OCI-LY1 (cell line): ENCODE measurements around the gene AATK.

Source experiments
- H2AFZ ChIP-seq: fragments of 200-600 bp; sonication (generic), shearing (Covaris generic); 2 replicates; pipeline ENCODE4 v1.6.0; 2014; ENCODE audit warnings: antibody characterized with exemption, mild to moderate bottlenecking, low read length
- H3F3A ChIP-seq: fragments of 200-600 bp; sonication (generic), shearing (Covaris generic); 2 replicates; pipeline ENCODE4 v1.6.0; 2014; ENCODE audit warnings: mild to moderate bottlenecking, antibody characterized with exemption, low read length, moderate library complexity; ENCODE audit not compliant: insufficient read depth
- H3K27ac ChIP-seq: fragments of 200-600 bp; sonication (generic); 2 replicates; pipeline ENCODE4 v1.5.1; 2014; ENCODE audit warnings: low read length, mixed run types, mild to moderate bottlenecking, low read depth; ENCODE audit not compliant: poor library complexity, severe bottlenecking
- H3K27me3 ChIP-seq: fragments of 200-600 bp; sonication (generic); 2 replicates; pipeline ENCODE4 v1.6.0; 2014; ENCODE audit warnings: antibody characterized with exemption, mild to moderate bottlenecking, low read length, moderate library complexity; ENCODE audit not compliant: insufficient read depth
- H3K36me3 ChIP-seq: fragments of 200-600 bp; sonication (generic); 2 replicates; pipeline ENCODE4 v1.6.1; 2014; ENCODE audit warnings: mild to moderate bottlenecking, antibody characterized with exemption, low read length, moderate library complexity, mixed read lengths; ENCODE audit not compliant: insufficient read depth
- H3K4me1 ChIP-seq: fragments of 200-600 bp; sonication (generic); 2 replicates; pipeline ENCODE4 v1.5.1; 2014; ENCODE audit warnings: mild to moderate bottlenecking, low read length, moderate library complexity; ENCODE audit not compliant: insufficient read depth, severe bottlenecking
- H3K4me2 ChIP-seq: fragments of 200-600 bp; sonication (generic), shearing (Covaris generic); 2 replicates; pipeline ENCODE4 v1.6.1; 2014; ENCODE audit warnings: low read length
- H3K4me3 ChIP-seq: fragments of 200-600 bp; sonication (generic); 2 replicates; pipeline ENCODE4 v1.5.1; 2014; ENCODE audit warnings: low read length, low read depth, mild to moderate bottlenecking, mixed read lengths; ENCODE audit not compliant: poor library complexity, severe bottlenecking
- H3K79me2 ChIP-seq: fragments of 200-600 bp; shearing (Covaris generic); 2 replicates; pipeline ENCODE4 v1.6.1; 2016; ENCODE audit warnings: mixed run types, low read length, mixed read lengths; ENCODE audit not compliant: insufficient read depth
- H3K9ac ChIP-seq: fragments of 200-600 bp; sonication (generic), shearing (Covaris generic); 2 replicates; pipeline ENCODE4 v1.6.1; 2014; ENCODE audit warnings: mild to moderate bottlenecking, low read length, mixed read lengths
- H3K9me2 ChIP-seq: fragments of 200-600 bp; sonication (generic), shearing (Covaris generic); 2 replicates; pipeline ENCODE4 v1.6.1; 2014; ENCODE audit warnings: low read depth, mild to moderate bottlenecking, low read length, mixed read lengths
- H3K9me3 ChIP-seq: fragments of 200-600 bp; shearing (Covaris generic); 2 replicates; pipeline ENCODE4 v1.6.1; 2014; ENCODE audit warnings: low read length, mixed read lengths
- H4K20me1 ChIP-seq: fragments of 200-600 bp; sonication (generic), shearing (Covaris generic); 2 replicates; pipeline ENCODE4 v1.6.0; 2016; ENCODE audit warnings: mild to moderate bottlenecking, low read length; ENCODE audit not compliant: insufficient read depth
- EZH2 ChIP-seq: fragments of 200-600 bp; sonication (generic), shearing (Covaris generic); IDR thresholded peaks from 2 replicates; pipeline ENCODE4 v1.8.0; 2017; ENCODE audit warnings: borderline replicate concordance, mixed run types, mild to moderate bottlenecking, antibody characterized with exemption, low read length, moderate library complexity, mixed read lengths
- TF ChIP-seq, protein P1 (sequence below): fragments of 200-600 bp; sonication (generic), shearing (Covaris generic); IDR thresholded peaks from 2 replicates; pipeline ENCODE4 v1.5.1; 2017; ENCODE audit warnings: mild to moderate bottlenecking, antibody characterized with exemption, low read length, moderate library complexity, mixed read lengths

Gene AATK

DNA sequence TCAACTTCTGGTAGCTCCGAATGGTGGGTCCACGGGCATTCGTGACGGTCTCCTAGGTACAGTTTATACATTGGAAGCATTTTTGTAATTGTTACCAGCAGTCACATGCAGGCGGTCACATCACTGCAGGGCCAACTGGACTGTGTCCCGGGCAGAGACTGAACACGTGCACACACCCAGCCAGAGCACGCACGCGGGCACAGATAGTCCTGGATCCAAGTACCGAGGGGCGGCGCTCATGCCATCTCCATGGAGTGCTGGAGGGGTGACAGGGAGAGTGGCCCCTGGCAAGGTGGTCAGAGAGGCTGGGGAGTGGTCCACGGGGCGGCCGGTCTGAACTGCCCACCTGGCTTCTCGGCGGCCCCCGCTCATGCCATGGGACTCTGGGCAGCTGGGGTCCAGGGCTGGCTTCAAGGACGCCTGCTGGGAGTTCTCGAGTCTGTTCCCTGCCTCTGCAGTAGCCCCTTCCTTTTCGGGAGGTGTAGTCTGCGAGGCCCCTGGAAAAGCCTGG lies 96.8 kb downstream of the AATK start:
- H3K4me3 ChIP-seq: no peak overlapping the region
- H3K9me2 ChIP-seq: no peaks in the 10 kb centered on the region
- no peaks in the 10 kb centered on the region for H3K36me3 ChIP-seq
- H3F3A ChIP-seq: no peaks in the 10 kb centered on the region
- H3K4me1 ChIP-seq: no peaks in the 10 kb centered on the region
- no peak overlapping the region for H2AFZ ChIP-seq
- TF ChIP-seq EZH2: no peak
- TF ChIP-seq, protein P1, sequence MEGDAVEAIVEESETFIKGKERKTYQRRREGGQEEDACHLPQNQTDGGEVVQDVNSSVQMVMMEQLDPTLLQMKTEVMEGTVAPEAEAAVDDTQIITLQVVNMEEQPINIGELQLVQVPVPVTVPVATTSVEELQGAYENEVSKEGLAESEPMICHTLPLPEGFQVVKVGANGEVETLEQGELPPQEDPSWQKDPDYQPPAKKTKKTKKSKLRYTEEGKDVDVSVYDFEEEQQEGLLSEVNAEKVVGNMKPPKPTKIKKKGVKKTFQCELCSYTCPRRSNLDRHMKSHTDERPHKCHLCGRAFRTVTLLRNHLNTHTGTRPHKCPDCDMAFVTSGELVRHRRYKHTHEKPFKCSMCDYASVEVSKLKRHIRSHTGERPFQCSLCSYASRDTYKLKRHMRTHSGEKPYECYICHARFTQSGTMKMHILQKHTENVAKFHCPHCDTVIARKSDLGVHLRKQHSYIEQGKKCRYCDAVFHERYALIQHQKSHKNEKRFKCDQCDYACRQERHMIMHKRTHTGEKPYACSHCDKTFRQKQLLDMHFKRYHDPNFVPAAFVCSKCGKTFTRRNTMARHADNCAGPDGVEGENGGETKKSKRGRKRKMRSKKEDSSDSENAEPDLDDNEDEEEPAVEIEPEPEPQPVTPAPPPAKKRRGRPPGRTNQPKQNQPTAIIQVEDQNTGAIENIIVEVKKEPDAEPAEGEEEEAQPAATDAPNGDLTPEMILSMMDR: no peak
- H3K27me3 ChIP-seq: peaks cover 12% of the 10 kb centered on the region; the same call in 1 of the 2 replicates
- H3K4me2 ChIP-seq: no peak overlapping the region
- H3K27ac ChIP-seq: no peak overlapping the region
- no peaks in the 10 kb centered on the region for H4K20me1 ChIP-seq
- no peaks in the 10 kb centered on the region for H3K79me2 ChIP-seq
- H3K9me3 ChIP-seq: no peaks in the 10 kb centered on the region
- H3K9ac ChIP-seq: no peak overlapping the region

DNA sequence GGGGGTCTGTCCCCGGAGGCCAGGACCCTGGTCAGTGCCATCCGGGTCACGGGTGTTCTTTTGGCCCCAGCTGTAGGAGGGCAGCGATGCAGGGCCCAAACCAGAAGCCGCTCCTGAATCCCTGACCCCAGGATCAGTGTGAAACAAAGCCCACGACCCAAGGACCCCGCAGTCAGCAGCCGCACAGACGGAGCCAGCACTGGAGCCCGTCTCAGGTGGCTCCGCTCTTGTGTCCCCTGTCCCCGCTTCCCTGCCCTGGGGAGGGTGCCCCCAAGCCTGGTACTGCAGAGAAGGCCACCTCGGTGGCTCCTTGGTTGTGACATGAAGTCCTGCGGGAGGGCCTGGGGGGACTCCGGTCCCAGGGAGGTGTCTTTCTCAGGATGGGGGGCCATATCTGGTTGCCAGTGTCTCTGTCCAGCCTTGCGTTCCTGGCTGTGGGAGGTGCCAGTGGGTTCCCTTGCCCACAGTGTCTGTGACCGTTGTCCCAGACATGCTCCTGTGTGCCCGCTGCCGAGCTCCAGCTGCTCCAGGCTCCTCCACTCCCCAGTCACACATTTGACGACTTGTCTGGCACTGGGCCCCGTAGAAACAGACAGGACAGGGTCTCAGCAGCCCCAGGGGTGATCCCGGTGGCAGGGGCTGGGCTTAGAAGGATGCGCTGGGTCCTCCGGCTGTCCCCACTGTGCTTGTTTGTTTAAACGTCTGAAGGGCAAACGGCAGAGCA lies 97.4 kb downstream of the AATK start:
- H3K27ac ChIP-seq: no peak overlapping the region
- no peaks in the 10 kb centered on the region for H3K9me2 ChIP-seq
- no peaks in the 10 kb centered on the region for H3K79me2 ChIP-seq
- TF ChIP-seq EZH2: no peak
- TF ChIP-seq, protein P1: no peak
- H4K20me1 ChIP-seq: no peaks in the 10 kb centered on the region
- no peak overlapping the region for H3K4me3 ChIP-seq
- H2AFZ ChIP-seq: no peak overlapping the region
- no peaks in the 10 kb centered on the region for H3F3A ChIP-seq
- H3K27me3 ChIP-seq: peaks cover 12% of the 10 kb centered on the region; the same call in 1 of the 2 replicates
- no peaks in the 10 kb centered on the region for H3K4me1 ChIP-seq
- no peak overlapping the region for H3K9ac ChIP-seq
- no peaks in the 10 kb centered on the region for H3K36me3 ChIP-seq
- H3K9me3 ChIP-seq: no peaks in the 10 kb centered on the region
- no peak overlapping the region for H3K4me2 ChIP-seq

DNA sequence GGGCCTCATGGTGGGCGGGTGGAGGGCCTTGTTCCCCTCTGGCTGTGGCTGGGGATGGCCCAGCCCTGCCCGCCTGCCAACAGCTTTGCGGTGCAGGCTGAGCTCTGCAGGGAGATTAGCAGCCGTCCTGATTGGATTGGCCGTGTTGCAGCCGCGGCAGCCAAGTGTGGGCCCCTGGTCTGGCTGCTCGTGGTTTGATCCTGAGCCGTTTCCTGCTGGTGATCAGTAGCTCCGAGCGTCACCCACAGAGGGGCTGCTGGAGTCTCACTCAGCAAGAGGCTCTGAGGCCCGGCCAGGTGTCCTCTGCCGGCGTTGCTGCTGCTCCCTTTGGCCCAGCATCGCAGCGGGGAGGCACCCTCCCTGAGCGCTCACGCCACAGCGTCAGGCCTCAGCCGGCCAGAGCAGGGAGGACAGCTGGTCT lies 98.6 kb downstream of the AATK start:
- Histone ChIP-seq H3K36me3 (no peaks in the 10 kb centered on the region), H3K4me1 (no peaks in the 10 kb centered on the region), H2AFZ (no peak overlapping the region), H3K79me2 (no peaks in the 10 kb centered on the region), H3K9ac (no peak overlapping the region), H3K9me2 (no peaks in the 10 kb centered on the region), H3K9me3 (no peaks in the 10 kb centered on the region), H3F3A (no peaks in the 10 kb centered on the region), H3K4me3 (no peak overlapping the region), H3K4me2 (no peak overlapping the region), H3K27ac (no peak overlapping the region), H3K27me3 (peaks cover 12% of the 10 kb centered on the region; the same call in 1 of the 2 replicates), H4K20me1 (no peaks in the 10 kb centered on the region)
- TF ChIP-seq, protein P1: no peak
- no peak for TF ChIP-seq EZH2
